ENCODE data around the gene ARHGEF7. TPM values are rescaled to one million over a fixed set of nuclear protein-coding genes. Genes with fewer than 3 reads are reported as not detected.
A peak's percentile ranks its signal among the peaks of the same experiment; 100 is the strongest.

The ARHGEF7 gene
- total RNA-seq, 3 donors from 2014 or later (not counting 1 experiment from before 2014, with no cell fraction given) = 99.9 to 135 (median 105) TPM

DNA sequence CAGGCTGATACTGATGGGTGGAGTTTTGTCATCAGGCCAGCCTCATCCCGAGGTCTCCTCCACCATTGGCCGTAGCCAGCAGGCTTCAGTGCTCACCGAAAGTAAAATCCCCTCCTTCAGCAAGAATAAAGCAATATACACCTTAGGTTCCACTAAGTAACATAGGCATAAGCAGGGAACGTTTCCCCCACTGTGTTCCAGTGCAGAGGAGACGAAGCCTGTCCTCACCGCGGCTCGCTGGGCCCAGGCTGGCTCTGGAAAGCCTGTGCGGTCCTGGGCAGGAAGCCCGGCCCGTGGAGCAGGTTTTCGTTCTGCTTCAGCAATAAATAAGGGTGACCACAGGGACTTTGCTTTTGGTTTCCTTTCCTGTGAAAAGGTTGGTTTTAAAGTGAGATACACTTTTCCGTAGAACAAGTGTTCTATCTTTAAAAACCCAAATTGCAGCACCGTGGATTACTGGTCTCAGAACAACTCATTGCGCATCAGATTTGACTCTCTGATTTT lies 189.0 kb downstream of the ARHGEF7 start:
- peaks cover 14% of the 10 kb centered on the region for H3K4me1 ChIP-seq (ENCODE audit: control insufficient read depth, insufficient read depth, low read length)
- H3K27me3 ChIP-seq (ENCODE audit: control insufficient read depth, insufficient read depth, low read length) = no peaks in the 10 kb centered on the region
- no peaks in the 10 kb centered on the region for H3K27me3 Mint-ChIP-seq (ENCODE audit: low read depth in 2 of 2)
- peaks cover 24 to 29% of the 10 kb centered on the region in 2 donors for H3K4me1 Mint-ChIP-seq
- H3K4me3 Mint-ChIP-seq = peak overlapping the region; percentile 84
- H3K9me3 Mint-ChIP-seq = no peaks in the 10 kb centered on the region
- peak in 1 of 2 donors; percentile 11 for DNase-seq
- no peak overlapping the region for H3K4me3 ChIP-seq (ENCODE audit: low read length)
- no peaks in the 10 kb centered on the region for H3K9me3 ChIP-seq (ENCODE audit: control insufficient read depth, insufficient read depth, low read length)
- H3K36me3 ChIP-seq (ENCODE audit: control insufficient read depth, insufficient read depth, low read length) = peaks cover 37% of the 10 kb centered on the region
- intact Hi-C loops (cut with micrococcal nuclease) = no loop called here
- H3K27ac Mint-ChIP-seq = peak overlapping the region; percentile 78 to 83
- 61% methylated on average over 15 of the region's 15 CpGs for WGBS (ENCODE audit: insufficient coverage)
- TF ChIP-seq CTCF (IDR thresholded peaks at IDR 0.05) = no peak
- H3K27ac ChIP-seq (ENCODE audit: low read length) = no peak overlapping the region
- H3K36me3 Mint-ChIP-seq = peaks cover 22% of the 10 kb centered on the region
- ATAC-seq = peak in 2 of 3 donors; percentile 44 to 75

- Mint-ChIP-seq H3K27ac (peak overlapping the region; percentile 78 to 83), H3K36me3 (peaks cover 22% of the 10 kb centered on the region), H3K9me3 (no peaks in the 10 kb centered on the region), H3K4me3 (peak overlapping the region; percentile 84), H3K4me1 (peaks cover 26 to 31% of the 10 kb centered on the region in 2 donors), H3K27me3 (ENCODE audit: low read depth in 2 of 2) (no peaks in the 10 kb centered on the region)
- H3K27ac ChIP-seq (ENCODE audit: low read length) = no peak overlapping the region
- peaks cover 14% of the 10 kb centered on the region for H3K4me1 ChIP-seq (ENCODE audit: control insufficient read depth, insufficient read depth, low read length)
- no peak overlapping the region for H3K4me3 ChIP-seq (ENCODE audit: low read length)
- H3K36me3 ChIP-seq (ENCODE audit: control insufficient read depth, insufficient read depth, low read length) = peaks cover 37% of the 10 kb centered on the region
- no peak for TF ChIP-seq CTCF (IDR thresholded peaks at IDR 0.05)
- DNase-seq (no peak), ATAC-seq (no peak)
- WGBS (ENCODE audit: insufficient coverage) = 94% methylated on average over 20 of the region's 20 CpGs
- no peaks in the 10 kb centered on the region for H3K27me3 ChIP-seq (ENCODE audit: control insufficient read depth, insufficient read depth, low read length)
- no peaks in the 10 kb centered on the region for H3K9me3 ChIP-seq (ENCODE audit: control insufficient read depth, insufficient read depth, low read length)
- intact Hi-C loops (cut with micrococcal nuclease) = no loop called here
Observed at GRCh38 chr13:111304603-111305289, 189.6 kb downstream of the ARHGEF7 start.

- TF ChIP-seq CTCF (IDR thresholded peaks at IDR 0.05) = no peak
- H3K27me3 ChIP-seq (ENCODE audit: control insufficient read depth, insufficient read depth, low read length) = no peaks in the 10 kb centered on the region
- no peak for DNase-seq
- intact Hi-C loops (cut with micrococcal nuclease) = no loop called here
- Mint-ChIP-seq H3K36me3 (no peaks in the 10 kb centered on the region), H3K4me3 (no peak overlapping the region), H3K27me3 (ENCODE audit: low read depth in 2 of 2) (no peaks in the 10 kb centered on the region), H3K27ac (no peak overlapping the region), H3K4me1 (peaks cover 18 to 22% of the 10 kb centered on the region in 2 donors), H3K9me3 (peaks cover 0 to 2% of the 10 kb centered on the region in 2 donors)
- no peak overlapping the region for H3K27ac ChIP-seq (ENCODE audit: low read length)
- no peak for ATAC-seq
- H3K9me3 ChIP-seq (ENCODE audit: control insufficient read depth, insufficient read depth, low read length) = peaks cover 8% of the 10 kb centered on the region
- H3K4me3 ChIP-seq (ENCODE audit: low read length) = no peak overlapping the region
- WGBS (ENCODE audit: insufficient coverage) = 98% methylated on average over 17 of the region's 17 CpGs
- H3K36me3 ChIP-seq (ENCODE audit: control insufficient read depth, insufficient read depth, low read length) = no peaks in the 10 kb centered on the region
- no peaks in the 10 kb centered on the region for H3K4me1 ChIP-seq (ENCODE audit: control insufficient read depth, insufficient read depth, low read length)
Observed at GRCh38 chr13:111312944-111313590, 198.0 kb downstream of the ARHGEF7 start.

Measured in natural killer cell (primary cell).